ENCODE measurements around the gene DUSP16.

The DUSP16 gene

GRCh38 chr12:12433203-12433731 is 129.4 kb downstream of the DUSP16 start:
- DNase-seq: no peak

GRCh38 chr12:12432364-12432763 is 130.3 kb downstream of the DUSP16 start:
- no peak for DNase-seq

DNA sequence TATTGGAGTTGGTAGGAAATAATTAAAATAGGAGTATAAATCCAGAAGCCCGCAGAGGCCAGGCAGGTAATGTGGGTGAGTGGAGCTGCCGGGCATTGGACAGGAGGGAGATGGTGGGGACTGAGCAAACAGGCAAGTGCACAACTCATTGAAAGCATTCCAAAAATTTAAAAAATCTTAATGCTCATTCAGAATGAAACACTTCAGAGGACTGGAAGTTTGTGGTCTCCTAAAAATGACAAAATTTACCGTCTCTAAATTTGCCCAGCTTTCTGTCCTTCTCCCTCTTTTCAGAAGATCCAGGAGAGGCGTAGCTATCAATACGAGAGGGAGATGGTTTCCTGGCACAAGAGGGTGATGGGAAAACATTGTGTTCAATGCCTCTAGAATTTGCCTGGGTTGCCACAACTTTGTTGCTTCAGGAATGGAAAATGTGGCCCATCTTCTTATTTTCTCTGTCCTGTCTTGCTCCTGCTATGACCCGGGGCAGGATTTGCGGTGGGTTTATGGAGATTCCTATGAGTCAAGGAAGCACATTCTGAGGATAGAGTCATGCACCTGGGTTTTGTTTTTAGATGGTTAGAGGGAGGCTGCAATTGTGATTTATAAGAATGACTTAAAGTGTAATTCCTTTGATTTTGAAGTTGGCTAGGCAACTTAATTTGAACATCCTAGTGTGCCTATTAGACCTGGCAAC is 133.6 kb downstream of the DUSP16 start:
- no peak for DNase-seq

DNA sequence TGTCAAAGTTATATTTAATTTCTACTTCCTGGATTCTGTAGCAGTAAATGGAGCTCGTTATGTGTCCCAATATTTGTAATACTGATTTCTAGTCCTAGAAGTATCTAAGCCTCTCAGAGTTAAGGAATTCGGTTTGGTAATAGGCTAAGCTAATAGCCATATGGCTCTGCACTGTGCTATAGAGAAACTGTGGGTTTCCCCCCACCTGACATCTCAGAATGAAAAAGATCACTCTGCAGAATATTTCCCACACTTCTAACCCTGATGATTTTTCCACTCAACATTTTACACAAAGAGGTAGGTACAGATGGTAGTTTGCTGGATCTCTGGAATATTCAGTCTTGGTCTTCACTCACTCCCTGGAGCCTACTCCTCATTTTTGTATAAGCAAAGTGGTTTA is 134.6 kb downstream of the DUSP16 start:
- DNase-seq: no peak

DNA sequence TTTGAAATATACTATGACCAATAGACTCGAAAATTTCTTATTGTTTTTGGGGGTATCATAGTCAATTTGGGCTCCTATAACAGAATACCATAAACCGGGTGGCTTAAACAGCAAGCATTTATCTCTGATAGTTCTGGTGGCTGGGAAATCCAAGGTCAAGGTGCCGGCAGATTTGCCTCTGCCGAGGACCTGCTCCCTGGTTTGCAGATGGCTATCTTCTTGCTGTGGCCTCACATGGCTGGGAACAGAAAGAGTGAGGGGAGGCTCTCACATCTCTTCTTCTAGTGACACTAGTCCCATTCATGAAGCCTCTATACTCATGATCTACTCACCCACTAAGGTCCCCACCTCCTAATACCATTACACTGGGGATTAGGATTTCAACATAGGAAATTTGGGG is 135.1 kb downstream of the DUSP16 start:
- no peak for DNase-seq

DNA sequence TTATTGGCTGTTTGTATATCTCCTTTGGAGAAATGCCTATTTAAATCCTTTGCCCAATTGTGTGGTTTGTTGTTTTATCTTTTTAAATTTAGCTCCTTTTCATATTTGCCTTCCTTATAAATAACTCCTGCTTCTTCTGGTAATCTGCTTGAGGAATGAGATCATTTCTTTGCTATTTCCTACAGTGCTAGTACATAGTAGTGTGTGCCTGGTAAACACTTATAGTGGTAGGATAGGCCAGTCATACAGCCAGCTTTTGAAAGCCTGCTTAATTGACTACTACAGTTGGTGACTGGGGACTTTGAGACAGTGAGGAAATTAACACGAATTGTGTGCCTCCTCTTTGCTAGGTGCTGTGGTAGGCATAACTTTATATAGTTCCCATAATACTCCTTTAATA is 137.0 kb downstream of the DUSP16 start:
- no peak for DNase-seq

DNA sequence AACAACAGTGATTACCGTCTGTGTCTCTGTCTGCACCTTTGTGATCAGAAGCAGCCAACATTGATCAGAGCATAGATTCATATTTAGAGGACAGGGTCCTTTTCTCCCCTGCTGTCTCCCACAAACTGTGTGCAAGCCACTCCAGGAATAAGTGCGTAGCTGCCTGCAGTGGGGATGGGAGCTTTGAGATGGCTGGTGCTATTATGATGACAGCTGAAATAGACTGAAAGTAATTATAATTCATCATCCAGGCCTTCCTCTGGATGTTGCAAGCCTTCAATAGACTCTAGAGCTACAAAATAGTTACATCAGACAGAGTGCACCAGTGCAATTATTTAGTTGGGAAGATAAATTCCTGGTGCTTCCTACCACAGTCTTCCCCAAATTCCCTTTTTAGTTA is 137.7 kb downstream of the DUSP16 start:
- no peak for DNase-seq
